ENCODE measurements around the gene COL5A2. TPM values are rescaled to one million over a fixed set of nuclear protein-coding genes. Genes with fewer than 3 reads are reported as not detected.

The COL5A2 gene
- total and polyA plus RNA-seq, 12 donors: 5.2 to 46.4 (median 14.5) TPM

DNA sequence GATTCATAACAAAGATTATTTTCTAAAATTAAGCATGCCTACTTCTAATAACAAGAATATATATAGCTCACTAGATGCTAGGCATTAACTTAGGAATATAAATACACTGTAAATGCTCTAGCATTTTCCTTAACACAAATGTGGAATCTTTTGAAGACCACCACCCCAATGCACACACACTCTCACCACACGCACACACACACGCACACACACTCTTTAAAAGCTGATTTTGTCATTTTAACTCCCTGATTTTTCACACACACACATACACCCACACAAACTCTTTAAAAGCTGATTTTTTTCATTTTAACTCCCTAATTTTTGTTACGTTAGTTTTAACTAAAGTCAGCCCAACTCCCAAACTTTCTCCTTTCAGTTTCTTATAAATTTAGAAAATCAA is 3.0 kb downstream of the COL5A2 start:
- Histone ChIP-seq H3K36me3 (replicated peaks in 1 of 2) (no peaks in the 10 kb centered on the region), H3K4me3 (no peak overlapping the region), H3K27ac (no peak overlapping the region), H3K9me3 (replicated peaks in 1 of 3) (no peaks in the 10 kb centered on the region), H3K27me3 (no peaks in the 10 kb centered on the region), H3K4me1 (replicated peaks in 1 of 2) (no peaks in the 10 kb centered on the region)
- TF ChIP-seq, protein P1, sequence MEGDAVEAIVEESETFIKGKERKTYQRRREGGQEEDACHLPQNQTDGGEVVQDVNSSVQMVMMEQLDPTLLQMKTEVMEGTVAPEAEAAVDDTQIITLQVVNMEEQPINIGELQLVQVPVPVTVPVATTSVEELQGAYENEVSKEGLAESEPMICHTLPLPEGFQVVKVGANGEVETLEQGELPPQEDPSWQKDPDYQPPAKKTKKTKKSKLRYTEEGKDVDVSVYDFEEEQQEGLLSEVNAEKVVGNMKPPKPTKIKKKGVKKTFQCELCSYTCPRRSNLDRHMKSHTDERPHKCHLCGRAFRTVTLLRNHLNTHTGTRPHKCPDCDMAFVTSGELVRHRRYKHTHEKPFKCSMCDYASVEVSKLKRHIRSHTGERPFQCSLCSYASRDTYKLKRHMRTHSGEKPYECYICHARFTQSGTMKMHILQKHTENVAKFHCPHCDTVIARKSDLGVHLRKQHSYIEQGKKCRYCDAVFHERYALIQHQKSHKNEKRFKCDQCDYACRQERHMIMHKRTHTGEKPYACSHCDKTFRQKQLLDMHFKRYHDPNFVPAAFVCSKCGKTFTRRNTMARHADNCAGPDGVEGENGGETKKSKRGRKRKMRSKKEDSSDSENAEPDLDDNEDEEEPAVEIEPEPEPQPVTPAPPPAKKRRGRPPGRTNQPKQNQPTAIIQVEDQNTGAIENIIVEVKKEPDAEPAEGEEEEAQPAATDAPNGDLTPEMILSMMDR (IDR thresholded peaks at IDR 0.05): no peak
- TF ChIP-seq POLR2A (IDR thresholded peaks at IDR 0.05): no peak
- DNase-seq: no peak
- WGBS, 4 donors: 75 to 79% (median 78%) methylated on average over 3 of the region's 3 CpGs
- intact Hi-C loops (cut with DNase I): no loop called here

DNA sequence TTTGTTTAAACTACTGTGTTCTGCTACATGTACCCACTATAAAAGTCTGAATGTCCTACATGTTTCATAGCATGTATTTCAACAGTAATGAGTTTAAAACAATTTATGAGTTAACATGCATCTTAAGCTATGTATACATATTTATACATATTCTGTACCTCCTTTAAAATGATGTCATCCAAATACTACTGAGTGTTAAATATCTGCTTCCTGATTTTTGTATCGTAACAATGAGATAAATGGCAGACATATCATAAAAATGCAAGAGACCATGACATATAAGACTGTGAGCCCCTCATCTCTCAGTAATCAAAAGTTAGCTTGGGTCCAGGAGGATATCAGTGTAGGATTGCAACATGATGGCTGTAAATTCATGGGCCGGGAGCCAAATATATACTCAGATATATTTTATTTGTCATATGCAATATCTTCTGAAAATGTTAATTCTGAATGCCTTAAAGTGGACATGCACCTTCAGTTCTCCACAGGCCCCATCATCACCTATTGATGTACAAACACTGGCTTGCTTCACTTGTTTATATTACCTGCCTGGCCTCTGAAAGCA is 3.6 kb downstream of the COL5A2 start:
- H3K27ac ChIP-seq: no peak overlapping the region
- no peak for DNase-seq
- no peaks in the 10 kb centered on the region for H3K27me3 ChIP-seq
- no peaks in the 10 kb centered on the region for H3K36me3 ChIP-seq (replicated peaks in 1 of 2)
- no peak overlapping the region for H3K4me3 ChIP-seq
- 78 to 88% (median 83%) methylated on average over 2 of the region's 2 CpGs for WGBS, 4 donors
- H3K4me1 ChIP-seq (replicated peaks in 1 of 2): no peaks in the 10 kb centered on the region
- TF ChIP-seq, protein P1 (IDR thresholded peaks at IDR 0.05): no peak
- TF ChIP-seq POLR2A (IDR thresholded peaks at IDR 0.05): no peak
- no peaks in the 10 kb centered on the region for H3K9me3 ChIP-seq (replicated peaks in 1 of 3)
- intact Hi-C loops (cut with DNase I): no loop called here

DNA sequence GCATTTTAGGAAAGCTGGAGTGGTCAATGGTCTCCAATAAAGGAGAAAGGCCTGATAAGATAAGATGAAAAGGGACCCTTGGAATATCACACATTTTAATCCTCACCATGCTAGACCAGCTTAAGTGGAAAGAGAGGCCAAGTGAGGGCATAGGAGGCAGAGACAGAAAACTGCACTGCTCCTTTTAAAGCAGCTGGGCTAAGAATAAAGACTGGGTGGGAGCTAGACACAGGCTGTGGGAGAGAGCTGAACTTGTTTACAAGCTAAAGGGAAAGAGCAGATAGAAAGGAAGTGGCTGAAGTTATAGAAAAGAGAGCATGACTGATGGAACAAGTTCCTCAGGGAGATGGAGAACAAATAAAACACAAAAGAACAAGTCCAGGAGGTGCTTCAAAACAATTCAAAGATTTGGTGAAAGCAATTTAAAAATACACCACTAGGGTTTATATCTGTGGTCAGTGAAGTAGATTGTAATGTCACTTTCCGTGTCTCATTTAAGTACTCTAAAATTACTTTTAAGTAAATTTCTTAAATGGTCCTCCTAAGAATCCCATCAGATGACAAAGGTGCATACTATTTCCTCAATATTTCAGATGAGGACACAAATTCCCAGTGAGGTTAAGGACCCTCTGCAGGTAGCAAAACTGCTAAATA is 7.5 kb downstream of the COL5A2 start:
- no peaks in the 10 kb centered on the region for H3K36me3 ChIP-seq (replicated peaks in 1 of 2)
- intact Hi-C loops (cut with DNase I): no loop called here
- H3K9me3 ChIP-seq (replicated peaks in 1 of 3): no peaks in the 10 kb centered on the region
- no peak overlapping the region for H3K27ac ChIP-seq
- no peak overlapping the region for H3K4me3 ChIP-seq
- no peak for TF ChIP-seq POLR2A (IDR thresholded peaks at IDR 0.05)
- TF ChIP-seq, protein P1 (IDR thresholded peaks at IDR 0.05): no peak
- DNase-seq: no peak
- WGBS, 4 donors: 83 to 93% (median 88%) methylated on average over 1 of the region's 1 CpG
- H3K4me1 ChIP-seq (replicated peaks in 1 of 2): no peaks in the 10 kb centered on the region
- no peaks in the 10 kb centered on the region for H3K27me3 ChIP-seq

DNA sequence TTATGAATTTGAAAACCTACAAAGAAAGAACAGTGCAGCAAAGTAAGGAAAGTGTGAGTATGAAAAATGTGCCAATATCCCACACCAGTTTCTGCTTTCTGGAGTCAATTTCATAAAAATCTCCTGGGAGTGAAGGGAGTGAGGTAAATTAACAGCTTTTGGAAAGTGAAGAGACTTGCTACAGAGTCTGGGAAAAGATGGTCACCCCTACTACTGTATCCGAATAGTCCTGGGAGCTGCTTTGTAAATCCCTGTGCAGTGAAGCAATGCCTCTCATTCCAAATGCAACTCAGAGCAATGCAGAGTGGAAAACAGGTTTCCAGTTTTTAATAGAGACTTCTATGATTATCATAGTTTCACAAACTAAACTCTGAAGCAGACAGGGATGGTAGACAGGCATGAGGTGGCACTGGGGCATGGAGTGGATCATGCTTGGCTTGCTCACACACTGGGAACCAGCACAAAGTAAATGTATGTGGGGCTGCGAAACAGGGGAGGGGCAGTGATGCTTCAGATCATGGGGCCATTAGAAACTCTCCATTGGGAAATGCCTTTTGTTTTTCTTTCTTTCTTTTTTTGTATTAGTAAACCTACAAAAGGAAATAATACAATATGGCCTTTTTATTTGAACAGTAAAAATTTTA is 10.6 kb downstream of the COL5A2 start:
- Histone ChIP-seq H3K36me3 (replicated peaks in 1 of 2) (no peaks in the 10 kb centered on the region), H3K27ac (no peak overlapping the region), H3K9me3 (replicated peaks in 1 of 3) (no peaks in the 10 kb centered on the region), H3K4me1 (replicated peaks in 1 of 2) (peaks cover 0 to 9% of the 10 kb centered on the region in 2 donors), H3K27me3 (no peaks in the 10 kb centered on the region), H3K4me3 (no peak overlapping the region)
- intact Hi-C loops (cut with DNase I): no loop called here
- TF ChIP-seq POLR2A (IDR thresholded peaks at IDR 0.05): no peak
- TF ChIP-seq, protein P1 (IDR thresholded peaks at IDR 0.05): no peak
- DNase-seq: no peak
- WGBS, 4 donors: 79 to 96% (median 82%) methylated on average over 2 of the region's 2 CpGs

Data from adrenal gland (tissue), 12 donors.